Measurements from ENCODE around the gene PRKX. TPM values are rescaled to one million over a fixed set of nuclear protein-coding genes. Genes with fewer than 3 reads are reported as not detected.

The PRKX gene
- total and polyA plus RNA-seq, 2 of the 8 experiments (the other 6 are each of a cell fraction or from before 2014, with no cell fraction given), result 19.4 to 55.3 TPM

DNA sequence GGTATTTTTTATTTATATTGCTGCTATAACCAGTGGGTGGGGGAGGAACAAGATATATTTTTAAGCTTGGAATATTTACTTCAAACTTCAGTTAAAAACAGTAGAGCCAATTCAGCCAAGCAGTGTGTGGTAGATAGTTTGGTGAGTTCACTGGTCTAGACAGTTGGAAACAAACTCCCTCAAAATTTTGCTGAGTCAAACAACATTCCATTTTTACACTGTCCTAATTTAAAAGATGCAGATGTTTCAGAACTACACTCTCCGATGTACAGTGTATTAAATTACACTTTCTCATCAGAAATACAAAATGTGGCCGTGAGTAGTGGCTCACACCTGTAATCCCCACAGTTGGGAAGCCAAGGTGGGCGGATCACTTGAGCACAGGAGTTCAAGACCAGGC, 23.3 kb downstream of the PRKX start:
- Histone ChIP-seq H4K5ac (ENCODE audit: insufficient read length, low read depth, low read length) (no peak overlapping the region), H3K23ac (ENCODE audit: insufficient read length) (no peak overlapping the region), H2BK5ac (ENCODE audit: low read depth, low read length) (no peak overlapping the region), H3K4ac (replicated peaks; ENCODE audit: insufficient read length, low read depth, low read length) (no peak overlapping the region), H3K27me3 (replicated peaks in 1 of 4; ENCODE audit: control insufficient read depth in 3 of 4, extremely low read depth in 1 of 4, insufficient read depth in 3 of 4, low read length in 3 of 4) (no peaks in the 10 kb centered on the region), H3K9ac (replicated peaks in 1 of 4; ENCODE audit: extremely low read depth in 1 of 4, low read depth in 3 of 4, low read length in 3 of 4) (no peak overlapping the region), H4K91ac (replicated peaks; ENCODE audit: insufficient read length, low read length) (no peak overlapping the region), H3K36me3 (ENCODE audit: control insufficient read depth in 2 of 4, insufficient read depth in 4 of 4, low read length in 3 of 4) (no peaks in the 10 kb centered on the region), H2AFZ (ENCODE audit: low read length) (no peak overlapping the region), H3K9me3 (ENCODE audit: insufficient read depth in 2 of 2, low read depth in 1 of 2, low read length in 1 of 2) (0 out of 4 replicates have a peak, but pooled peaks cover 0 to 2% of the 10 kb centered on the region in 2 experiments), H2BK120ac (replicated peaks; ENCODE audit: low read depth, low read length) (no peak overlapping the region), H3K4me3 (ENCODE audit: extremely low read depth in 1 of 4, insufficient read depth in 2 of 4, low read depth in 3 of 4, low read length in 4 of 4) (no peak overlapping the region), H4K8ac (ENCODE audit: extremely low read depth, insufficient read depth, low read length) (no peak overlapping the region), H3K56ac (replicated peaks; ENCODE audit: insufficient read length, low read depth, low read length) (no peak overlapping the region), H3K14ac (ENCODE audit: insufficient read length) (no peak overlapping the region), H2BK20ac (ENCODE audit: low read length) (no peak overlapping the region), H3K27ac (ENCODE audit: low read depth, low read length) (no peak overlapping the region), H2BK15ac (ENCODE audit: low read length) (no peak overlapping the region), H3K4me2 (ENCODE audit: insufficient read depth in 1 of 2, low read depth in 2 of 2, low read length in 2 of 2) (no peak overlapping the region), H3K79me1 (ENCODE audit: low read depth, low read length) (no peaks in the 10 kb centered on the region), H2AK5ac (ENCODE audit: low read depth, low read length) (no peak overlapping the region), H3K18ac (ENCODE audit: extremely low read depth, low read length) (no peak overlapping the region), H3K4me1 (replicated peaks in 1 of 4; ENCODE audit: control insufficient read depth in 3 of 4, insufficient read depth in 4 of 4, low read length in 3 of 4) (peaks cover 0 to 2% (median 0%) of the 10 kb centered on the region in 4 experiments; a peak in 2 of 7 replicates), H2BK12ac (ENCODE audit: low read depth, low read length) (no peak overlapping the region), H3K79me2 (ENCODE audit: control insufficient read depth in 1 of 2, insufficient read depth in 2 of 2, low read length in 2 of 2) (peaks cover 0 to 48% of the 10 kb centered on the region in 2 experiments; a peak in 2 of 4 replicates), H4K20me1 (replicated peaks in 1 of 2; ENCODE audit: control insufficient read depth in 1 of 2, insufficient read depth in 2 of 2, low read length in 2 of 2) (peaks cover 0 to 1% of the 10 kb centered on the region in 2 experiments), H3K23me2 (ENCODE audit: low read depth, low read length) (no peaks in the 10 kb centered on the region)
- ChIA-PET POLR2A (ENCODE audit: partially characterized antibody) (no interaction called here), CTCF (ENCODE audit: partially characterized antibody) (no interaction called here)
- DNase-seq (ENCODE audit: low read depth in 1 of 2, low spot score in 2 of 2) (no peak), FAIRE-seq (no peak)
- no peak for TF ChIP-seq EGR1 (IDR thresholded peaks at IDR 0.05; ENCODE audit: borderline replicate concordance, low read depth, low read length)
- no peak for TF ChIP-seq TBP (IDR thresholded peaks at IDR 0.05; ENCODE audit: low read depth, low read length)
- TF ChIP-seq, protein P1, sequence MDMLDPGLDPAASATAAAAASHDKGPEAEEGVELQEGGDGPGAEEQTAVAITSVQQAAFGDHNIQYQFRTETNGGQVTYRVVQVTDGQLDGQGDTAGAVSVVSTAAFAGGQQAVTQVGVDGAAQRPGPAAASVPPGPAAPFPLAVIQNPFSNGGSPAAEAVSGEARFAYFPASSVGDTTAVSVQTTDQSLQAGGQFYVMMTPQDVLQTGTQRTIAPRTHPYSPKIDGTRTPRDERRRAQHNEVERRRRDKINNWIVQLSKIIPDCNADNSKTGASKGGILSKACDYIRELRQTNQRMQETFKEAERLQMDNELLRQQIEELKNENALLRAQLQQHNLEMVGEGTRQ (IDR thresholded peaks at IDR 0.05; ENCODE audit: low read length), result no peak
- TF ChIP-seq CEBPB (IDR thresholded peaks at IDR 0.05; ENCODE audit: low read depth, low read length), result no peak
- TF ChIP-seq PHF8 (conservative IDR thresholded peaks at IDR 0.05; ENCODE audit: low read depth, low read length), result no peak
- TF ChIP-seq, protein P2, sequence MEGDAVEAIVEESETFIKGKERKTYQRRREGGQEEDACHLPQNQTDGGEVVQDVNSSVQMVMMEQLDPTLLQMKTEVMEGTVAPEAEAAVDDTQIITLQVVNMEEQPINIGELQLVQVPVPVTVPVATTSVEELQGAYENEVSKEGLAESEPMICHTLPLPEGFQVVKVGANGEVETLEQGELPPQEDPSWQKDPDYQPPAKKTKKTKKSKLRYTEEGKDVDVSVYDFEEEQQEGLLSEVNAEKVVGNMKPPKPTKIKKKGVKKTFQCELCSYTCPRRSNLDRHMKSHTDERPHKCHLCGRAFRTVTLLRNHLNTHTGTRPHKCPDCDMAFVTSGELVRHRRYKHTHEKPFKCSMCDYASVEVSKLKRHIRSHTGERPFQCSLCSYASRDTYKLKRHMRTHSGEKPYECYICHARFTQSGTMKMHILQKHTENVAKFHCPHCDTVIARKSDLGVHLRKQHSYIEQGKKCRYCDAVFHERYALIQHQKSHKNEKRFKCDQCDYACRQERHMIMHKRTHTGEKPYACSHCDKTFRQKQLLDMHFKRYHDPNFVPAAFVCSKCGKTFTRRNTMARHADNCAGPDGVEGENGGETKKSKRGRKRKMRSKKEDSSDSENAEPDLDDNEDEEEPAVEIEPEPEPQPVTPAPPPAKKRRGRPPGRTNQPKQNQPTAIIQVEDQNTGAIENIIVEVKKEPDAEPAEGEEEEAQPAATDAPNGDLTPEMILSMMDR (IDR thresholded peaks at IDR 0.05; ENCODE audit: control extremely low read depth in 1 of 3, insufficient read depth in 1 of 3, low read depth in 1 of 3, low read length in 3 of 3), result no peak
- no peak for TF ChIP-seq NRF1 (IDR thresholded peaks at IDR 0.05; ENCODE audit: low read depth, low read length)
- TF ChIP-seq POLR2AphosphoS5 (IDR thresholded peaks at IDR 0.05; ENCODE audit: low read depth, low read length), result no peak
- no peak for TF ChIP-seq TAF1 (IDR thresholded peaks at IDR 0.05; ENCODE audit: low read depth, low read length)
- 79% methylated on average over 3 of the region's 3 CpGs; no CpG with 5 or more reads in 1 of the 2 experiments for WGBS, 2 experiments (ENCODE audit: extremely low coverage in 1 of 2, insufficient coverage in 1 of 2, insufficient read length in 1 of 2, insufficient replicate concordance in 2 of 2, low coverage in 1 of 2, low lambda C conversion rate in 2 of 2, missing lambda C conversion rate in 1 of 2)
